GM18858 (cell line): Measurements from ENCODE around the gene ZNF668.

Experiments used
- ATAC-seq: cut with Tn5 transposase; IDR thresholded peaks from one replicate; pipeline ENCODE4 v1.9.1; 2021; ENCODE audit not compliant: unreplicated experiment

ZNF668 gene

DNA sequence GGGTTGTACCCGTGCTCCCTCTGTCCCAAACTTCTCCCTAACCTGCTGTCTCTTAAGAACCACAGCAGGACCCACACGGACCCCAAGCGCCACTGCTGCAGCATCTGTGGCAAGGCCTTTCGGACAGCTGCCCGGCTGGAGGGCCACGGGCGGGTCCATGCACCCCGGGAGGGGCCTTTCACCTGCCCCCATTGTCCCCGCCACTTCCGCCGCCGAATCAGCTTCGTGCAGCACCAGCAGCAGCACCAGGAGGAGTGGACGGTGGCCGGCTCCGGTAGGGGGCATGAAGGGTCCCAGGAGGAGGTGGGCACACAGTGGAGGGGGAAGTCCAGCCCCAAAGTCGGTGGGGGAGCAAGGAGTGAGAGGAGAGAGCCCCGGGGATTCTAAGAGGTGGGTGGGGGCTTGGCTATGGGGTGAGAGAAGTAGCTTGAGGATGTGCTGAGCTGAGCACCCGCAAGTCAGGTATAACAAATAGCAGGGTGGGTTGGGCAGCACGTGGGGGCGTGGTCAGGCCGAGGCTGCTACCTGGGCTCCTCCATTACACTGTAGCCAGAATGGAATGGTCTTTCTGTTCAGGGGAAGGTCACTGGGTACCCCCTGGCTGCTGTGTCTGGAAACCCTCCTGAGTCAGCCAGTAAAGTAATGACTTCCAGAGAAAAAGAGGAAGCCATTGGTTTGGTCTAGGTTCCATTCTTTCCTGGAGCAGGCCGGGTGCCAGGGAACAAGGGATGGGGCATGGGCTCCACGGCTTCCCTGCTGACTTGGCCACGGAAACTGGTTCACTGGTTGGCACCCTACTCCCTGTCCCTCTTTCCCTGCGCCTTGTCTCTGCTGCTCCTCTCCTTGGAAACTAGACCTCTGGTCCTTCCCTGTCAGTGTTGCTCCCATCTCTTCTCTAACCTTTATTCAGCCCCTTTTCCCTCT, 7.7 kb upstream of the ZNF668 start:
- no peak for ATAC-seq

DNA sequence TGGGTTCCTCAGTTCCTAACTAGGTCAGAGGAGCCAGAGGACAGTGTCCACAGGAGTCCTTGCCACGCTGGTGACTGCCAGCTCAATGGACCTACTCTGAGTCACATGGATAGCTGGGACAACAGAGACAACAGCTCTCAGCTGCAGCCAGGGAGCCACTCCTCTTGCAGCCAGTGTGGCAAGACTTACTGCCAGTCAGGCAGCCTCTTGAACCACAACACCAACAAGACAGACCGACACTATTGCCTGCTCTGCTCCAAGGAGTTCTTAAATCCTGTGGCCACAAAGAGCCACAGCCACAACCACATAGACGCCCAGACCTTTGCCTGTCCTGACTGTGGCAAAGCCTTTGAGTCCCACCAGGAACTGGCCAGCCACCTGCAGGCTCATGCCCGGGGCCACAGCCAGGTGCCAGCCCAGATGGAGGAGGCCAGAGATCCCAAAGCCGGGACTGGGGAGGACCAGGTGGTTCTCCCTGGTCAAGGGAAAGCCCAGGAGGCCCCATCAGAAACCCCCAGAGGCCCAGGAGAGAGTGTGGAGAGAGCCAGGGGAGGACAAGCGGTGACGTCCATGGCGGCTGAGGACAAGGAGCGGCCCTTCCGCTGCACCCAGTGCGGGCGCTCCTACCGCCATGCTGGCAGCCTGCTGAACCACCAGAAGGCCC, 6.8 kb upstream of the ZNF668 start:
- ATAC-seq: no peak

DNA sequence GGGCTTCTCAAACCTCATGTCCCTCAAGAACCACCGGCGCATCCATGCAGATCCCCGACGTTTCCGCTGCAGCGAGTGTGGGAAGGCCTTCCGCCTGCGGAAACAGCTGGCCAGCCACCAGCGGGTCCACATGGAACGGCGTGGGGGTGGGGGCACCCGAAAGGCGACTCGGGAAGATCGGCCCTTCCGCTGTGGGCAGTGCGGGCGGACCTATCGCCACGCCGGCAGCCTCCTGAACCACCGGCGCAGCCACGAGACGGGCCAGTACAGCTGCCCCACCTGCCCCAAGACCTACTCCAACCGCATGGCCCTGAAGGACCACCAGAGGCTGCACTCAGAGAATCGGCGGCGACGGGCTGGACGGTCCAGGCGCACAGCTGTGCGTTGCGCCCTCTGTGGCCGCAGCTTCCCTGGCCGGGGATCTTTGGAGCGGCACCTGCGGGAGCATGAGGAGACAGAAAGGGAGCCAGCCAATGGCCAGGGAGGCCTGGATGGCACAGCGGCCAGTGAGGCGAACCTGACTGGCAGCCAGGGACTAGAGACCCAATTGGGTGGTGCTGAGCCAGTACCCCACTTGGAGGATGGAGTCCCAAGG, 6.1 kb upstream of the ZNF668 start:
- ATAC-seq: no peak

DNA sequence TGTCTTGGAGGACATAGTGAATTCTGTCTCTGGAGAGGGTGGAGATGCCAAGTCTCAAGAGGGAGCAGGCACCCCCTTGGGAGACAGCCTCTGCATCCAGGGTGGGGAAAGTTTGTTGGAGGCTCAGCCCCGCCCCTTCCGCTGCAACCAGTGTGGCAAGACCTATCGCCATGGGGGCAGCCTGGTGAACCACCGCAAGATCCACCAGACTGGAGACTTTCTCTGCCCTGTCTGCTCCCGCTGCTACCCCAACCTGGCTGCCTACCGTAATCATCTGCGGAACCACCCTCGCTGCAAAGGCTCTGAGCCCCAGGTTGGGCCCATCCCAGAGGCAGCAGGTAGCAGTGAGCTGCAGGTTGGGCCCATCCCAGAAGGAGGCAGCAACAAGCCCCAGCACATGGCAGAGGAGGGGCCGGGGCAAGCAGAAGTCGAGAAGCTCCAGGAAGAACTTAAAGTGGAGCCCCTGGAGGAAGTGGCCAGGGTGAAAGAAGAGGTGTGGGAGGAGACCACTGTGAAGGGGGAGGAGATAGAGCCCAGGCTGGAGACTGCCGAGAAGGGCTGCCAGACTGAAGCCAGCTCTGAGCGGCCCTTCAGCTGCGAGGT, 5.4 kb upstream of the ZNF668 start:
- no peak for ATAC-seq

DNA sequence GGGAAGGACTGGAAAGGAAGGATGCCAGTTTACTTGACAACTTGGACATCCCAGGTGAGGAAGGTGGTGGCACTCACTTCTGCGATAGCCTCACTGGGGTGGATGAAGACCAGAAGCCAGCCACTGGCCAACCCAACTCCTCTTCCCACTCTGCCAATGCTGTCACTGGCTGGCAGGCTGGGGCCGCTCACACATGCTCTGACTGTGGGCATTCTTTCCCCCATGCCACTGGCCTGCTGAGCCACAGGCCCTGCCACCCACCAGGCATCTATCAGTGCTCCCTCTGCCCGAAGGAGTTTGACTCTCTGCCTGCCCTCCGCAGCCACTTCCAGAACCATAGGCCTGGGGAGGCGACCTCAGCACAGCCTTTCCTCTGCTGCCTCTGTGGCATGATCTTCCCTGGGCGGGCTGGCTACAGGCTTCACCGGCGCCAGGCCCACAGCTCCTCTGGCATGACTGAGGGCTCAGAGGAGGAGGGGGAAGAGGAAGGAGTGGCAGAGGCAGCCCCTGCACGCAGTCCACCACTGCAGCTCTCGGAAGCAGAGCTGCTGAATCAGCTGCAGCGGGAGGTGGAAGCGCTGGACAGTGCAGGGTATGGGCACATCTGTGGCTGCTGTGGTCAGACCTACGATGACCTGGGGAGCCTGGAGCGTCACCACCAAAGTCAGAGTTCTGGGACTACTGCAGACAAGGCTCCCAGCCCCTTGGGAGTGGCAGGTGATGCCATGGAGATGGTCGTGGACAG, 4.7 kb upstream of the ZNF668 start:
- ATAC-seq: no peak

DNA sequence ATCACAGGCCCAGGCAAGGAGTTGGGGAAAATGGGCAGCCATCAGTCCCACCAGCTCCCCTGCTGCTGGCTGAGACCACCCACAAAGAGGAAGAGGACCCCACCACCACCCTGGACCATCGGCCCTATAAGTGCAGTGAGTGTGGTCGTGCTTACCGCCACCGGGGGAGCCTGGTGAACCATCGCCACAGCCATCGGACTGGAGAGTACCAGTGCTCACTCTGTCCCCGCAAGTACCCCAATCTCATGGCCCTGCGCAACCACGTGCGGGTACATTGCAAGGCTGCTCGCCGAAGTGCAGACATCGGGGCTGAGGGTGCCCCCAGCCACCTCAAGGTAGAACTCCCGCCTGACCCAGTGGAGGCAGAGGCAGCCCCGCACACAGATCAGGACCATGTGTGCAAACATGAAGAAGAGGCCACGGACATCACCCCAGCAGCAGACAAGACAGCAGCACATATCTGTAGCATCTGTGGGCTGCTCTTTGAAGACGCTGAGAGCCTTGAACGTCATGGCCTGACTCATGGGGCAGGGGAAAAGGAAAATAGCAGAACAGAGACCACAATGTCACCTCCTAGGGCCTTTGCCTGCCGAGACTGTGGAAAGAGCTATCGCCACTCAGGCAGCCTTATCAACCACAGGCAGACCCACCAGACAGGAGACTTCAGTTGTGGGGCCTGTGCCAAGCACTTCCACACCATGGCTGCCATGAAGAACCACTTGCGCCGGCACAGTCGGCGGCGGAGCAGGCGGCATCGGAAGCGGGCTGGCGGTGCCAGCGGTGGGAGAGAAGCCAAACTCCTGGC, 3.8 kb upstream of the ZNF668 start:
- no peak for ATAC-seq

DNA sequence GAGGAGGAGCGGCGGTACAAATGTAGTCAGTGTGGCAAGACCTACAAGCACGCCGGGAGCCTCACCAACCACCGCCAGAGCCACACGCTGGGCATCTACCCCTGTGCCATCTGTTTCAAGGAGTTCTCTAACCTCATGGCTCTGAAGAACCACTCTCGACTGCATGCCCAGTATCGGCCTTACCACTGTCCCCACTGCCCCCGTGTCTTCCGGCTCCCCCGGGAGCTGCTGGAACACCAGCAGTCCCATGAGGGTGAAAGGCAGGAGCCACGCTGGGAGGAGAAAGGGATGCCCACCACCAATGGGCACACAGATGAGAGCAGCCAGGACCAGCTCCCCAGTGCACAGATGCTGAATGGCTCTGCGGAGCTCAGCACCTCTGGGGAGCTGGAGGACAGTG, 3.0 kb upstream of the ZNF668 start:
- no peak for ATAC-seq

DNA sequence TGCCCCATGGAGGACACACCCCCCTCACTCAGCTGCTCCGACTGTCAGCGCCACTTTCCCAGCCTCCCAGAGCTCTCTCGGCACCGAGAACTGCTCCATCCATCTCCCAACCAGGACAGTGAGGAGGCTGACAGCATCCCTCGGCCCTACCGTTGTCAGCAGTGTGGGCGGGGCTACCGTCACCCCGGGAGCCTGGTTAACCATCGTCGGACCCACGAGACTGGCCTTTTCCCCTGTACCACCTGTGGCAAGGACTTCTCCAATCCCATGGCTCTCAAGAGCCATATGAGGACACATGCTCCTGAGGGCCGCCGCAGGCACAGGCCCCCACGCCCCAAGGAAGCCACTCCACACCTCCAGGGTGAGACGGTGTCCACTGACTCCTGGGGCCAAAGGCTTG, 2.3 kb upstream of the ZNF668 start:
- no peak for ATAC-seq

DNA sequence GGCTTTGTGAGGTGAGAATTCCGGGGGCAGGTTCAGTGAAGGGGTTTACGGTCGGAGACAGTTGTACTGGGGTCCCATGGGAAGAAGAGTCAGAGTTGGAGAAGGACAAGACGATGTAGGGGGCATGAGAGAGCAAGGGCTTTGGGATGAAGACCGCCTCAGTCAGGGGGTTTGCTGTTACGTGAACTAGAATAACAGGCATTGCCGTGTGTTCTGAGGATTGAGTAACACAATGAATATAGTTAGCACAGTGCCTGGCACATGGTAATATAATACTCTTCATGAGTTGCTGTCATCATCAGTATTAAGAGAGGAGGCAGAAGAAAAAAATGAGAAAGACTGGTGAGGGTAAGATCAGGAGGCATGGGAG, 759 bp upstream of the ZNF668 start:
- ATAC-seq: no peak

- peak; percentile 36 for ATAC-seq
Observed at GRCh38 chr16:31073142-31073969, 684 bp downstream of the ZNF668 start.

DNA sequence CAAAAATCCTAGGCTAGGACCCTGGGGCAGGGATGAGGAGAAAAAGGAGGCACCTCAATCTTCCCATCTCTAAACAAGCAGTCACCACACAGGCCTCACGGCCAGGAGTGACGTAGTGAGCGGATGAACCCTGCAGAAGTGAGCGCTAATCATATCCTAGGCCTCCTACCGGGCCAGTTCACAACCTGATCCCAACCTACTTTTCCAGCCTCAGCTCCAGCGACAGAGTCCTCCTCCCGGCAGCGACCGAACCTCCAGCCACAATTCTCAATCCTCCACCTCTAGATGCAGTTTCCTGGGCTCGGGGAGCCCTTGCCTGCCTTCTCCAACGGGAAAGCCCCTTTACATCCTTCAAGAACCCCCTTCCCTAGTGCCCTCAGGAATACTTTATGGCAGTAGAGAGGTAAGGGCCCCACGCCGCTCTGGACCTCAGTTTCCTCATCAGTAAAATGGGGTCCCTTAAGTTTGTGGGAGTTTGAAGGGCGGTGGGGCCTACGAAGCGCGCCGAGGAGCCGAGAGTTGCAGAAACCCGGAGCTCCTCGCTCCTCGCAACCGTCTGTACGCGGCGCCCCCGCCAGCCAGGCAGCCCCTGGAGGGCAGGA, 1.4 kb downstream of the ZNF668 start:
- no peak for ATAC-seq

GRCh38 chr16:31071861-31072260, 2.2 kb downstream of the ZNF668 start:
- no peak for ATAC-seq

- ATAC-seq: no peak
Observed at GRCh38 chr16:31067342-31067741, 6.7 kb downstream of the ZNF668 start.

GRCh38 chr16:31064882-31065461, 9.1 kb downstream of the ZNF668 start:
- no peak for ATAC-seq

DNA sequence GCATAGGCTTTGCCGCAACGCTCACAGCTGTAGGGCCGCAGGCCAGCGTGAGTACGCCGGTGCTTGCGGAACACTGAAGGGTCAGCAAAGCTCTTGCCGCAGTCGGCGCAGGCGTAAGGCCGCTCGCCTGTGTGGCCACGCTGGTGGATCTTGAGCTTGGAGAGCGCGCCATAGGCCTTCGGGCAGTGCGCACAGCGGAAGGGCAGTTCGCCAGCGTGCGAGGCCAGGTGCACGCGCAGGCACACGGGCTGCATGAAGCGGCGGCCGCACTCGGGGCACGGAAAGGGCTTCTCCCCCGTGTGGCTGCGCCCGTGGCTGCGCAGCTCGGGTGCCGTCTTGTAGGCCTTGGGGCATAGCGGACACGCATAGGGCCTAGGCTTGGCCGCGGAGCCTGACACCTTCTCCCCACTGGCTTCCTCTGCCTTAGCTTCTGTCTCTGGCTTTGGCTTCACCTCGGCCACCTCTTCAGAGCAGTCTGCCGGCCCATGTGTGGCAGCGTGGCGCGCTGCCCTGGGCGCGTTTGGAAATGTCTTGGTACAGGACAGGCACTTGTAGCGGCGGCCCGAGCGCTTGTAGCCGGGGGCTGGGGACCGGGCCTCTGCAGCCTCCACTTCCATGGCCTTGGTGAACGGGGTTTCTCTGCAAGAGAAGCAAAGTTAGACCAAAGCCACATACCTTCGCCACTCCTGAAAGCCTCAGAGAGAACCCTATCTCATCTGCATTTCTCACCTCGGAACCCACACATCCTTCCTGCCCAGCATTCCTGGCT, 10.0 kb downstream of the ZNF668 start:
- ATAC-seq: no peak

DNA sequence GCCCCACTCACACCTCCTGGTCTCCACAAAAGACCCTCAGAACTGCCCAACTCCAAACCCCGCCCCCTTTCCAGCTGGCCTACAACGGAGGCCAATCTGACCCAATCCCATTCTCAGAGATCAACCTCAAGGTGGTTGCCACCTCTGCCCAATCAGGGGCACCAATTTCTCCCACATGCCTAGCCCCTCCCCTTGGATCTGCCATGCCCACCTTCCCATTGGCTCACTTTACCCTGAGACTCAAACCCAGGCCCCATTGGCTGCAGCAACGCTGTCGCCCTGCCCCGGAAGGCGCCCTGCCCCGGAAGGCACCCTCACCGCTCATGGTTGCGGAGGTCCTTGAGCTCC, 10.6 kb downstream of the ZNF668 start:
- no peak for ATAC-seq

DNA sequence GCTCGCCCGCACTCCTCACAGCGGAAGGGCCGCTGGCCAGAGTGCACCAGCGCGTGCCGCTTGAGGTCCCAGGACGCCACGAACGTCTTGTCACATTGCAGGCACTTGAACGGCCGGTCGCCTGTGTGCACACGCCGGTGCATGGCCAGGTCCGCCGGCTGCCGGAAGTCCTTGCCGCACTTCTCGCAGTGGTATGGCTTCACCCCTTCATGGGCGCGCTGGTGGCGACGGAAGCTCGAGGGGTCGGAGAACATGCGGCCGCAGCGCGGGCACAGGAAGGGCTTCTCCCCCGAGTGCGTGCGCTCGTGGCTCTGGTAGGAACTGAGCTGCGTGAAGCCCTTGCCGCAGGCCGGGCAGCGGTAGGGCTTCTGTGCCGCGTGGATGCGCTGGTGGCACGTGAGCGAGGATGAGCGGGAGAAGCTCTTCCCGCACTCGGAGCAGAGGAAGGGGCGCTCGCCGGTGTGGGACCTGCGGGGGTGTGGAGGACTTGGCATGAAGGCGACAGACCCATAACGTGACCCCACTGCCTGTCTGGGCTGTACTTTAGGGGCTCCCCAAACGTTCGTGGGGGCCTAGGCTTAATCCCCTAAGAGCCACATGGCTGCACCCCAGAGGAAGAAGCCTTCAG, 12.1 kb downstream of the ZNF668 start:
- no peak for ATAC-seq
